Measurements from ENCODE around the gene LSAMP.

GRCh38 chr3:116077557-116077956 lies 367.7 kb downstream of the LSAMP start:
- TF ChIP-seq, protein P1, sequence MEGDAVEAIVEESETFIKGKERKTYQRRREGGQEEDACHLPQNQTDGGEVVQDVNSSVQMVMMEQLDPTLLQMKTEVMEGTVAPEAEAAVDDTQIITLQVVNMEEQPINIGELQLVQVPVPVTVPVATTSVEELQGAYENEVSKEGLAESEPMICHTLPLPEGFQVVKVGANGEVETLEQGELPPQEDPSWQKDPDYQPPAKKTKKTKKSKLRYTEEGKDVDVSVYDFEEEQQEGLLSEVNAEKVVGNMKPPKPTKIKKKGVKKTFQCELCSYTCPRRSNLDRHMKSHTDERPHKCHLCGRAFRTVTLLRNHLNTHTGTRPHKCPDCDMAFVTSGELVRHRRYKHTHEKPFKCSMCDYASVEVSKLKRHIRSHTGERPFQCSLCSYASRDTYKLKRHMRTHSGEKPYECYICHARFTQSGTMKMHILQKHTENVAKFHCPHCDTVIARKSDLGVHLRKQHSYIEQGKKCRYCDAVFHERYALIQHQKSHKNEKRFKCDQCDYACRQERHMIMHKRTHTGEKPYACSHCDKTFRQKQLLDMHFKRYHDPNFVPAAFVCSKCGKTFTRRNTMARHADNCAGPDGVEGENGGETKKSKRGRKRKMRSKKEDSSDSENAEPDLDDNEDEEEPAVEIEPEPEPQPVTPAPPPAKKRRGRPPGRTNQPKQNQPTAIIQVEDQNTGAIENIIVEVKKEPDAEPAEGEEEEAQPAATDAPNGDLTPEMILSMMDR (IDR thresholded peaks at IDR 0.05; ENCODE audit: insufficient read depth, low read length, poor library complexity, severe bottlenecking), result no peak
- no peak for TF ChIP-seq EZH2phosphoT487 (conservative IDR thresholded peaks at IDR 0.05; ENCODE audit: low read length)
